Gastroesophageal sphincter (tissue), 3 donors: ENCODE measurements around the gene C1QTNF1.

Experiments
- EP300 ChIP-seq: sonication (generic); formaldehyde crosslinking; IDR thresholded peaks from one replicate; pipeline ENCODE4 v1.6.1; 2017; ENCODE audit warnings: antibody characterized with exemption, mild to moderate bottlenecking
- POLR2A ChIP-seq, 2 donors: fragments of 450-650 bp; IDR thresholded peaks; one replicate each; pipeline ENCODE4 v1.6.1; 2017; ENCODE audit warnings: antibody characterized with exemption in 2 of 2, mild to moderate bottlenecking in 2 of 2, moderate library complexity in 1 of 2
- POLR2AphosphoS5 ChIP-seq: sonication (generic); formaldehyde crosslinking; IDR thresholded peaks from one replicate; pipeline ENCODE4 v1.6.1; 2017; ENCODE audit warnings: antibody characterized with exemption
- TF ChIP-seq, protein P1 (sequence below), 4 experiments: fragments of 200-600 bp in 2 of 4; fragments of 450-650 bp in 2 of 4; sonication (generic) in 1 of 4; IDR thresholded peaks; one replicate each; pipeline ENCODE4 v1.5.1; 2017 to 2019; ENCODE audit warnings: antibody characterized with exemption in 4 of 4, mild to moderate bottlenecking in 2 of 4, moderate library complexity in 2 of 4

DNA sequence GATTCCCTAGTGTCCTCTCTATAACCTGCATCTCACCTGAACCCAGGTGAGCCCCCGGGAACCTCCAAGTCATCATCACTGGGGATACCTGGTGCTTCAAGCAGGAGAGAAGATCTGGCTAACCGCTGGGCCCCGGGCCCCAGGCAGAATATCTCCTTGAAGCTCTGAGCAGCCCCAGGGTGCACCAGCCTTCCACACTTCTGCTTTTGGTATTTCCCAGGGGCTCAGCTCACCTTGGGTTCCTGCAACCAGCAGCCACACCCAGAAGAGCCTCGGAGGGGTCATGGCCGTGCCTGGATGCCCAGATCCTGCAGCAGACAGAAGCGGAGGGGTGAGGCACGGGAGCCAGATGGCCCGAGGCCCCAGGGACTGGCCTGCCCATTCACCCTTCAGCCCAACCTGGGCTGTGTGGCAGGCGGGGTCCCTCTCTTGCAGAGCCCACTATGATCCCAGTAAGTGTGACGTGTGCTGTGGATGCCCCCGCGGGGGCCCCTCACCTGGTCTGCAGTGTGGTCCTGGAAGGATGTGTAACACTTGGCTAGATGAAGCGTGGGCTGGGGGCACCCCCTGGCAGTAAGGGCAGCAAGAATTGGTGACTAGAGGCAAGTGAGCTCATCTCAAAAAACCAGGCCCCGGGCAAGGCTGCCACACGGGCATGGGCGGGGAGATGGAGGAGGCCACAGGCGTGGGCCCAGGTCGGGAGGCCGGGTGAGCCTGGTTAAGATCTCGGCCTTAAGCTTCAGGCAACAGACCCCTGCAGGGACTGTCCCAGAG, 46.9 kb upstream of the C1QTNF1 start:
- TF ChIP-seq, protein P1, sequence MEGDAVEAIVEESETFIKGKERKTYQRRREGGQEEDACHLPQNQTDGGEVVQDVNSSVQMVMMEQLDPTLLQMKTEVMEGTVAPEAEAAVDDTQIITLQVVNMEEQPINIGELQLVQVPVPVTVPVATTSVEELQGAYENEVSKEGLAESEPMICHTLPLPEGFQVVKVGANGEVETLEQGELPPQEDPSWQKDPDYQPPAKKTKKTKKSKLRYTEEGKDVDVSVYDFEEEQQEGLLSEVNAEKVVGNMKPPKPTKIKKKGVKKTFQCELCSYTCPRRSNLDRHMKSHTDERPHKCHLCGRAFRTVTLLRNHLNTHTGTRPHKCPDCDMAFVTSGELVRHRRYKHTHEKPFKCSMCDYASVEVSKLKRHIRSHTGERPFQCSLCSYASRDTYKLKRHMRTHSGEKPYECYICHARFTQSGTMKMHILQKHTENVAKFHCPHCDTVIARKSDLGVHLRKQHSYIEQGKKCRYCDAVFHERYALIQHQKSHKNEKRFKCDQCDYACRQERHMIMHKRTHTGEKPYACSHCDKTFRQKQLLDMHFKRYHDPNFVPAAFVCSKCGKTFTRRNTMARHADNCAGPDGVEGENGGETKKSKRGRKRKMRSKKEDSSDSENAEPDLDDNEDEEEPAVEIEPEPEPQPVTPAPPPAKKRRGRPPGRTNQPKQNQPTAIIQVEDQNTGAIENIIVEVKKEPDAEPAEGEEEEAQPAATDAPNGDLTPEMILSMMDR (IDR thresholded peaks at IDR 0.05), result no peak
- TF ChIP-seq EP300 (no peak), POLR2A (IDR thresholded peaks at IDR 0.05) (no peak), POLR2AphosphoS5 (no peak)
